Chondrocyte (in vitro differentiated cells): ENCODE measurements around the gene TANC2. TPM values are rescaled to one million over a fixed set of nuclear protein-coding genes. Genes with fewer than 3 reads are reported as not detected.
A peak's percentile ranks its signal among the peaks of the same experiment; 100 is the strongest.

Experiments used
- DNase-seq: peaks from one replicate; pipeline ENCODE4 v3.0.0; 2021; ENCODE audit warnings: mixed read lengths, low spot score
- H3K27ac Mint-ChIP-seq: one replicate; pipeline ENCODE4 v1.8.0; 2021; ENCODE audit warnings: mild to moderate bottlenecking, moderate library complexity, mixed read lengths; ENCODE audit not compliant: unreplicated experiment
- H3K27me3 Mint-ChIP-seq: 2 replicates; pipeline ENCODE4 v1.8.0; 2021; ENCODE audit warnings: low read depth, mixed read lengths
- H3K36me3 Mint-ChIP-seq: 2 replicates; pipeline ENCODE4 v1.8.0; 2021; ENCODE audit warnings: low read depth, mixed read lengths
- H3K4me1 Mint-ChIP-seq: 2 replicates; pipeline ENCODE4 v1.8.0; 2021; ENCODE audit warnings: low read depth, mild to moderate bottlenecking, mixed read lengths
- H3K4me3 Mint-ChIP-seq: one replicate; pipeline ENCODE4 v1.8.0; 2021; ENCODE audit warnings: mild to moderate bottlenecking, moderate library complexity, mixed read lengths; ENCODE audit not compliant: unreplicated experiment
- H3K9me3 Mint-ChIP-seq: 2 replicates; pipeline ENCODE4 v1.8.0; 2021; ENCODE audit warnings: low read depth, mixed read lengths
- CTCF ChIP-seq: fragments of 200-600 bp; sonication (generic); IDR thresholded peaks from 2 replicates; pipeline ENCODE4 v1.5.0; 2021; ENCODE audit warnings: antibody characterized with exemption, mild to moderate bottlenecking, moderate library complexity
- total RNA-seq: library from RNA; stranded (reverse); gene quantifications from 3 replicates; pipeline ENCODE4 v1.2.1, GENCODE V29; 2021

TANC2 gene
- total RNA-seq, 1 donor from 2014 or later = 55.7 TPM

- Mint-ChIP-seq H3K9me3 (no peaks in the 10 kb centered on the region), H3K27me3 (no peaks in the 10 kb centered on the region), H3K27ac (no peak overlapping the region), H3K4me1 (peaks cover 38% of the 10 kb centered on the region), H3K36me3 (no peaks in the 10 kb centered on the region), H3K4me3 (no peak overlapping the region)
- no peak for TF ChIP-seq CTCF
- DNase-seq = no peak
Observed at GRCh38 chr17:62994931-62995330, 28.9 kb downstream of the TANC2 start.

- no peak overlapping the region for H3K4me3 Mint-ChIP-seq
- H3K27ac Mint-ChIP-seq = peak overlapping the region; percentile 43
- peaks cover 37% of the 10 kb centered on the region for H3K4me1 Mint-ChIP-seq
- H3K9me3 Mint-ChIP-seq = no peaks in the 10 kb centered on the region
- no peak for DNase-seq
- TF ChIP-seq CTCF = peak; percentile 81
- no peaks in the 10 kb centered on the region for H3K27me3 Mint-ChIP-seq
- H3K36me3 Mint-ChIP-seq = no peaks in the 10 kb centered on the region
Observed at GRCh38 chr17:62995377-62995885, 29.4 kb downstream of the TANC2 start.

- TF ChIP-seq CTCF = no peak
- Mint-ChIP-seq H3K4me3 (no peak overlapping the region), H3K36me3 (no peaks in the 10 kb centered on the region), H3K9me3 (no peaks in the 10 kb centered on the region), H3K4me1 (peaks cover 31% of the 10 kb centered on the region), H3K27me3 (no peaks in the 10 kb centered on the region), H3K27ac (no peak overlapping the region)
- DNase-seq = no peak
Observed at GRCh38 chr17:62996221-62996620, 30.2 kb downstream of the TANC2 start.

GRCh38 chr17:62998166-62998565, 32.1 kb downstream of the TANC2 start:
- peak overlapping the region; percentile 72 for H3K27ac Mint-ChIP-seq
- H3K4me3 Mint-ChIP-seq = no peak overlapping the region
- no peak for DNase-seq
- no peaks in the 10 kb centered on the region for H3K36me3 Mint-ChIP-seq
- no peaks in the 10 kb centered on the region for H3K27me3 Mint-ChIP-seq
- peaks cover 32% of the 10 kb centered on the region for H3K4me1 Mint-ChIP-seq
- H3K9me3 Mint-ChIP-seq = peaks cover 3% of the 10 kb centered on the region
- TF ChIP-seq CTCF = no peak

GRCh38 chr17:62998665-62999393, 32.8 kb downstream of the TANC2 start:
- Mint-ChIP-seq H3K27ac (peak overlapping the region; percentile 72), H3K27me3 (no peaks in the 10 kb centered on the region), H3K9me3 (peaks cover 3% of the 10 kb centered on the region), H3K4me3 (no peak overlapping the region), H3K4me1 (peaks cover 38% of the 10 kb centered on the region), H3K36me3 (no peaks in the 10 kb centered on the region)
- DNase-seq = no peak
- TF ChIP-seq CTCF = no peak
